SU-DHL-6 (cell line): ENCODE measurements around the gene G0S2.

ENCODE experiments used
- H2AFZ ChIP-seq: fragments of 200-600 bp; sonication (generic); 2 replicates; pipeline ENCODE4 v1.6.1; 2014; ENCODE audit warnings: low read depth, mild to moderate bottlenecking, moderate library complexity, mixed read lengths, antibody characterized with exemption, low read length; ENCODE audit not compliant: severe bottlenecking
- H3F3A ChIP-seq: fragments of 200-600 bp; shearing (Covaris generic); 2 replicates; pipeline ENCODE4 v1.6.0; 2016; ENCODE audit warnings: antibody characterized with exemption, mild to moderate bottlenecking; ENCODE audit not compliant: insufficient read depth
- H3K27ac ChIP-seq: fragments of 200-600 bp; sonication (generic); 2 replicates; pipeline ENCODE4 v1.5.1; 2016; ENCODE audit warnings: low read depth, mild to moderate bottlenecking, low read length, moderate library complexity, mixed read lengths
- H3K27me3 ChIP-seq: fragments of 200-600 bp; sonication (generic), shearing (Covaris generic); 2 replicates; pipeline ENCODE4 v1.6.0; 2014; ENCODE audit warnings: mild to moderate bottlenecking, low read length
- H3K36me3 ChIP-seq: fragments of 200-600 bp; sonication (generic); 2 replicates; pipeline ENCODE4 v1.6.1; 2014; ENCODE audit warnings: mild to moderate bottlenecking, low read length, mixed read lengths
- H3K4me2 ChIP-seq: fragments of 300-600, 200-600 bp; shearing (Covaris generic), sonication (generic); 2 replicates; pipeline ENCODE4 v1.6.0; 2014; ENCODE audit warnings: low read length, low read depth, mild to moderate bottlenecking; ENCODE audit not compliant: poor library complexity, severe bottlenecking
- H3K4me3 ChIP-seq: fragments of 200-600 bp; sonication (generic); 2 replicates; pipeline ENCODE4 v1.5.1; 2014; ENCODE audit warnings: antibody characterized with exemption, low read length, mild to moderate bottlenecking, mixed read lengths; ENCODE audit not compliant: insufficient read depth, poor library complexity, severe bottlenecking
- H3K79me2 ChIP-seq: fragments of 200-600 bp; sonication (generic); 2 replicates; pipeline ENCODE4 v1.6.1; 2014; ENCODE audit warnings: mild to moderate bottlenecking, low read length, moderate library complexity; ENCODE audit not compliant: insufficient read depth
- H3K9ac ChIP-seq: fragments of 200-600 bp; sonication (generic); 2 replicates; pipeline ENCODE4 v1.7.0; 2014; ENCODE audit warnings: mild to moderate bottlenecking, low read length
- H3K9me2 ChIP-seq: fragments of 200-600 bp; sonication (generic); replicated peaks from 2 replicates; pipeline ENCODE4 v1.6.1; 2014; ENCODE audit warnings: low read length; ENCODE audit not compliant: insufficient read depth
- H3K9me3 ChIP-seq: fragments of 200-600 bp; sonication (generic); 2 replicates; pipeline ENCODE4 v1.6.1; 2014; ENCODE audit warnings: low read length, mixed read lengths; ENCODE audit not compliant: insufficient read depth
- H4K20me1 ChIP-seq: fragments of 200-600 bp; sonication (generic); 2 replicates; pipeline ENCODE4 v1.6.1; 2014; ENCODE audit warnings: low read depth, mild to moderate bottlenecking, antibody characterized with exemption, low read length, moderate library complexity, mixed read lengths
- EZH2phosphoT487 ChIP-seq: fragments of 200-600 bp; sonication (generic), shearing (Covaris generic); conservative IDR thresholded peaks from 2 replicates; pipeline ENCODE4 v1.6.1; 2018; ENCODE audit warnings: mild to moderate bottlenecking, antibody characterized with exemption, low read length, moderate library complexity, mixed read lengths
- TF ChIP-seq, protein P1 (sequence below): fragments of 200-600 bp; sonication (generic); IDR thresholded peaks from one replicate; pipeline ENCODE4 v1.5.1; 2017; ENCODE audit warnings: antibody characterized with exemption, mild to moderate bottlenecking, low read length, moderate library complexity; ENCODE audit not compliant: insufficient read depth, poor library complexity, severe bottlenecking

The G0S2 gene, protein sequence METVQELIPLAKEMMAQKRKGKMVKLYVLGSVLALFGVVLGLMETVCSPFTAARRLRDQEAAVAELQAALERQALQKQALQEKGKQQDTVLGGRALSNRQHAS

DNA sequence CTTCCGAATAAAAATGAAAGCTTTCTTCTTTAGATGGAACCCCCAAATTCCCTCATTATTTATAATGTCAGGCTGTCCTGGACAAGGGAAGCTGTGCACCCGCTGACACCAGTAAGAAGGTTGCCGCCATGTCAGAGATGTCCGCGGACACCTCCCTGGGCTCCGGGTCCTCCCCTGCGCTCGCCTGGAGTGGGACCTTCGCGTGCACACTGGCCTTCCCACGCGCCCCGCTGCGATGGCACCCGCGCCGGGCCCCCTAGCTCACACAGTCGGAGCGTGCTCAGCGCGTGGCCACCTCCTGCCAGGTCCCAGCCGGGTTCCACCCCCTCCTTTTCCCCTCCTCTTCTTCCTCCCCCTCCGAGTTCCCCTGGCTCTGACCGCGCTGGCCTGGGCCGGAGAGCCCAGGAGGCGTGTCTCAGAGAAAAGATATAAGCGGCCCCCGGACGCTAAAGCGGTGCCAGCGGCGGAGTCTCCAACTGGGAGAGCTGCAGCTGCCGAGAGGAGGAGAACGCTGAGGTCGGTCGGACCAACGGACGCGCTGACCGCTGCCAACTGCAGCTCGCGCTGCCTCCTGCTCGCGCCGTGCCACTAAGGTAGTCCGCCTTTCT is at the start of gene G0S2:
TSS of gene G0S2 (plus strand) at position 456 of the 608 bp plus-strand sequence. CDS start 273 bp downstream, outside the sequence.
- Histone ChIP-seq H3K79me2 (no peaks in the 10 kb centered on the region), H3K36me3 (no peaks in the 10 kb centered on the region), H3K4me2 (no peak within 1 kb of the TSS), H3K27me3 (no peaks in the 10 kb centered on the region), H3K4me3 (no peak within 1 kb of the TSS), H3F3A (no peaks in the 10 kb centered on the region), H4K20me1 (no peaks in the 10 kb centered on the region), H3K27ac (no peak within 1 kb of the TSS), H2AFZ (no peak within 1 kb of the TSS), H3K9me3 (no peaks in the 10 kb centered on the region), H3K9ac (no peak within 1 kb of the TSS), H3K9me2 (no peaks in the 10 kb centered on the region)
- TF ChIP-seq, protein P1, sequence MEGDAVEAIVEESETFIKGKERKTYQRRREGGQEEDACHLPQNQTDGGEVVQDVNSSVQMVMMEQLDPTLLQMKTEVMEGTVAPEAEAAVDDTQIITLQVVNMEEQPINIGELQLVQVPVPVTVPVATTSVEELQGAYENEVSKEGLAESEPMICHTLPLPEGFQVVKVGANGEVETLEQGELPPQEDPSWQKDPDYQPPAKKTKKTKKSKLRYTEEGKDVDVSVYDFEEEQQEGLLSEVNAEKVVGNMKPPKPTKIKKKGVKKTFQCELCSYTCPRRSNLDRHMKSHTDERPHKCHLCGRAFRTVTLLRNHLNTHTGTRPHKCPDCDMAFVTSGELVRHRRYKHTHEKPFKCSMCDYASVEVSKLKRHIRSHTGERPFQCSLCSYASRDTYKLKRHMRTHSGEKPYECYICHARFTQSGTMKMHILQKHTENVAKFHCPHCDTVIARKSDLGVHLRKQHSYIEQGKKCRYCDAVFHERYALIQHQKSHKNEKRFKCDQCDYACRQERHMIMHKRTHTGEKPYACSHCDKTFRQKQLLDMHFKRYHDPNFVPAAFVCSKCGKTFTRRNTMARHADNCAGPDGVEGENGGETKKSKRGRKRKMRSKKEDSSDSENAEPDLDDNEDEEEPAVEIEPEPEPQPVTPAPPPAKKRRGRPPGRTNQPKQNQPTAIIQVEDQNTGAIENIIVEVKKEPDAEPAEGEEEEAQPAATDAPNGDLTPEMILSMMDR: no peak
- TF ChIP-seq EZH2phosphoT487: no peak

DNA sequence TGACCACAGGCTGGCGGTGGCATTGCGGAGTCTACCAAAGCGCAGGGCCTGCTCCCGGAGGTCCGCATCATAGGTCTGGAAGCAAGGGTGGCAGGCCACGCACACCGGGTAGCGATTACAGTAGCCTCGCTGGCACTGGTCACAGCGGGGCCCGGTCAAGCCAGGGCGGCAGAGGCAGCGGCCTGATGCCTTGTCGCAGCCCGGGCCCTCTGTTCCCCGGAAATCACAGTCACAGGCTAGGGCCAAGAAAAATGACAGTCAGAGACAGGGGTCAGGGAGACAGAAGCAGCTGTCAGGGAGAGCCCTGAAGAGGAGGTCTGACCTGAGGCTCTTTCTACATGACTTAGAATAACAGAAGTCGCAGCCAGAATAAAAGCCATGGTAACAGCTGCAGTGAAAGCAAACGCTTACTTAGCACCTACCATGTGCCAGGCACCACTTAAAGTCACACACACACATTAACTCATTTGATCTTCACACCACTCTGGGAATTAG is 49.4 kb upstream of the G0S2 start:
- Histone ChIP-seq H4K20me1 (no peaks in the 10 kb centered on the region), H3K79me2 (no peaks in the 10 kb centered on the region), H2AFZ (no peak overlapping the region), H3K9me2 (no peaks in the 10 kb centered on the region), H3K36me3 (no peaks in the 10 kb centered on the region), H3K9me3 (no peaks in the 10 kb centered on the region), H3K27ac (no peak overlapping the region), H3K27me3 (no peaks in the 10 kb centered on the region), H3K4me2 (no peak overlapping the region), H3F3A (no peaks in the 10 kb centered on the region), H3K4me3 (no peak overlapping the region), H3K9ac (no peak overlapping the region)
- TF ChIP-seq, protein P1: no peak
- no peak for TF ChIP-seq EZH2phosphoT487

DNA sequence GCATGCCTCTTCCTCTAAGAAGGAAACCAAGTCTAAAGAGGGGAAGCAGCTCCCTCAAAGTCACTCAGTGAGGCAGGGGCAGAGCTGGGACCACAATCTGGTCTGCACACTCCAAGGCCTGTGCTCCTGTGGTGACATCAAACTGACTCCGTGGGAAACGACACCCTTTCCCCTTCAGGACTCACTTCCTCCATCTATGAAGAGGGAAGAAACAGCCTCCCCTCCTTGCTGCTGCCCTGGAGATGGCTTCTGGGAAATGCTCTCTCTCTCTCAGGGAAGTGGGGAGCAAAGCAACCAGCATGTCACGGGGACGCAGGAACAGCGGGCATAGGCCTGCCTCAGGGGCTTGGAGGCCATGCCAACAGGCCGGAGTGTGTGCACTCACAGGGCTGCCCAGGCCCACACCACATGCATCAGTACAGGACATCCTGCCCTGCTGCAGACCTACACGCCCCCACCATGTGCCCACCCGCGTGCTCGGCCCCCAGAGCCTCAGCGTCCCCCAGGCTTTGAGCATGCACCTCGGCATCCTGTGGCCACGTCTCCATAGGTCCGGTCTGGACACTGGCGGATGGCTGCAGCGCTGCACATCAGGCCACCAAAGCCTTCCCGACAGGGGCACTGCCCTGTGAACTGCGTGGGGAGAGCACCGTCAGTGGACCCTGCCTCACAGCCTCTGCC is 48.7 kb upstream of the G0S2 start:
- no peak for TF ChIP-seq EZH2phosphoT487
- TF ChIP-seq, protein P1: no peak
- no peaks in the 10 kb centered on the region for H3K27me3 ChIP-seq
- no peak overlapping the region for H3K4me2 ChIP-seq
- no peak overlapping the region for H3K27ac ChIP-seq
- no peaks in the 10 kb centered on the region for H3K9me3 ChIP-seq
- no peak overlapping the region for H2AFZ ChIP-seq
- H3K9me2 ChIP-seq: no peaks in the 10 kb centered on the region
- H3K36me3 ChIP-seq: no peaks in the 10 kb centered on the region
- no peaks in the 10 kb centered on the region for H3F3A ChIP-seq
- H3K9ac ChIP-seq: no peak overlapping the region
- H3K79me2 ChIP-seq: no peaks in the 10 kb centered on the region
- no peaks in the 10 kb centered on the region for H4K20me1 ChIP-seq
- H3K4me3 ChIP-seq: no peak overlapping the region
